GM12878 (cell line): ENCODE results near the gene SLC7A1. TPM values are rescaled to one million over a fixed set of nuclear protein-coding genes. Genes with fewer than 3 reads are reported as not detected.

ENCODE experiments used
- ATAC-seq: fragments of 200-7000 bp; cut with Tn5 transposase; 3 replicates; pipeline ENCODE4 v1.9.1; 2020; ENCODE audit warnings: mild to moderate bottlenecking, moderate library complexity
- BruUV-seq: library from RNA; stranded (reverse); fragments of 400-500 nt; replicated peaks from 2 replicates; lab custom pipeline; 2021; lab: Mats Ljungman, UMichigan
- CTCF ChIA-PET: fragments of 300-600 bp; sonication (Branson Sonifier 250); formaldehyde crosslinking; extraction: SDS; loops from one replicate; lab custom pipeline; 2021; ENCODE audit warnings: inconsistent platforms; lab: Yijun Ruan, JAX
- POLR2A ChIA-PET: fragments of 350-600 bp; formaldehyde crosslinking; extraction: SDS; loops from one replicate; lab custom pipeline; 2021; ENCODE audit warnings: inconsistent platforms; lab: Charles Lee
- RAD21 ChIA-PET: fragments of 300-600 bp; sonication (Branson Sonifier 250); formaldehyde crosslinking; loops from one replicate; lab custom pipeline; 2023; ENCODE audit warnings: antibody characterized with exemption; ENCODE audit not compliant: unreplicated experiment; lab: Charles Lee
- SMC1A ChIA-PET: fragments of 300-600 bp; sonication (Branson Sonifier 250); formaldehyde crosslinking; loops from one replicate; lab custom pipeline; 2023; ENCODE audit not compliant: unreplicated experiment, uncharacterized antibody; lab: Charles Lee
- DNase-seq: peaks from one replicate; pipeline ENCODE4 v3.0.0-alpha.2; 2011; ENCODE audit warnings: low read depth, low spot score
- FAIRE-seq: peaks from 3 replicates; lab custom pipeline; 2011; peaks lifted over from hg19 to GRCh38; lab: Jason Lieb, UNC
- H2AFZ ChIP-seq: 2 replicates; pipeline ENCODE4 v1.6.0; 2011; ENCODE audit warnings: low read depth, low read length, control low read depth; ENCODE audit not compliant: control insufficient read depth
- H3K27ac ChIP-seq: 2 replicates; pipeline ENCODE4 v1.5.1; 2011; ENCODE audit warnings: control low read depth; ENCODE audit not compliant: control insufficient read depth, insufficient read depth
- H3K27me3 ChIP-seq, 2 experiments: replicated peaks in 1 of 2; 2 replicates each; pipeline versions ENCODE4 v1.6.0 to v1.6.1; 2011; ENCODE audit warnings: low read length in 1 of 2; ENCODE audit not compliant: control insufficient read depth in 2 of 2, insufficient read depth in 2 of 2
- H3K36me3 ChIP-seq, 2 experiments: 2 replicates each; pipeline ENCODE4 v1.5.1; 2011; ENCODE audit warnings: low read length in 1 of 2; ENCODE audit not compliant: control insufficient read depth in 2 of 2, insufficient read depth in 2 of 2
- H3K4me1 ChIP-seq: 2 replicates; pipeline ENCODE4 v1.6.1; 2011; ENCODE audit warnings: mild to moderate bottlenecking, low read length, moderate library complexity, mixed read lengths; ENCODE audit not compliant: control insufficient read depth, insufficient read depth
- H3K4me2 ChIP-seq: 2 replicates; pipeline ENCODE4 v1.6.0; 2011; ENCODE audit warnings: control low read depth; ENCODE audit not compliant: control insufficient read depth, insufficient read depth
- H3K4me3 ChIP-seq: fragments of 200-600 bp; sonication (generic); 2 replicates; pipeline ENCODE4 v1.5.1; 2016
- H3K79me2 ChIP-seq: 2 replicates; pipeline ENCODE4 v1.6.0; 2011; ENCODE audit warnings: low read length; ENCODE audit not compliant: control insufficient read depth, insufficient read depth
- H3K9ac ChIP-seq: 2 replicates; pipeline ENCODE4 v1.8.0; 2011; ENCODE audit warnings: low read length, control low read depth, mixed read lengths; ENCODE audit not compliant: control insufficient read depth, insufficient read depth
- H3K9me3 ChIP-seq: replicated peaks from 3 replicates; pipeline ENCODE4 v1.5.1; 2011; ENCODE audit warnings: mild to moderate bottlenecking, low read length; ENCODE audit not compliant: control insufficient read depth, insufficient read depth
- H4K20me1 ChIP-seq: 2 replicates; pipeline ENCODE4 v1.6.0; 2011; ENCODE audit not compliant: control insufficient read depth, insufficient read depth
- BCL3 ChIP-seq: IDR thresholded peaks from 2 replicates; pipeline ENCODE4 v1.6.1; 2011; ENCODE audit warnings: borderline replicate concordance, low read depth, mild to moderate bottlenecking, moderate library complexity, low read length; ENCODE audit not compliant: insufficient read depth, poor library complexity, severe bottlenecking
- CEBPB ChIP-seq, 2 experiments: fragments of 150-350 bp in 1 of 2; IDR thresholded peaks; 2 replicates each; pipeline ENCODE4 v1.6.1; 2012 to 2014; ENCODE audit warnings: low read depth in 2 of 2, low read length in 2 of 2, borderline replicate concordance in 1 of 2, inconsistent platforms in 1 of 2
- GABPA ChIP-seq: IDR thresholded peaks from 2 replicates; pipeline ENCODE4 v1.6.1; 2014; ENCODE audit warnings: antibody characterized with exemption, low read depth, mild to moderate bottlenecking, inconsistent platforms
- HDAC6 ChIP-seq: fragments of 200-600 bp; sonication (generic); IDR thresholded peaks from one replicate; pipeline ENCODE4 v1.8.0; 2017; ENCODE audit warnings: antibody characterized with exemption; ENCODE audit not compliant: unreplicated experiment
- HSF1 ChIP-seq: fragments of 150-350 bp; IDR thresholded peaks from 2 replicates; pipeline ENCODE4 v1.6.1; 2014; ENCODE audit warnings: mild to moderate bottlenecking, low read depth, low read length
- KAT2A ChIP-seq: conservative IDR thresholded peaks from 2 replicates; pipeline ENCODE4 v1.6.1; 2011; ENCODE audit warnings: low read depth, low read length; ENCODE audit not compliant: control insufficient read depth
- KDM1A ChIP-seq: fragments of 200-600 bp; sonication (generic); IDR thresholded peaks from 2 replicates; pipeline ENCODE4 v1.6.1; 2016; ENCODE audit warnings: borderline replicate concordance
- MEF2A ChIP-seq: IDR thresholded peaks from 2 replicates; pipeline ENCODE4 v1.6.1; 2011; ENCODE audit warnings: low read depth, mild to moderate bottlenecking, low read length, moderate library complexity; ENCODE audit not compliant: insufficient read depth
- MTA3 ChIP-seq: IDR thresholded peaks from 2 replicates; pipeline ENCODE4 v1.6.1; 2012; ENCODE audit warnings: low read length, inconsistent platforms, borderline replicate concordance
- NFYA ChIP-seq: IDR thresholded peaks from 2 replicates; pipeline ENCODE4 v1.6.1; 2011; ENCODE audit warnings: low read depth, mild to moderate bottlenecking, low read length, improper control_type of control experiment, borderline replicate concordance
- PBX3 ChIP-seq: IDR thresholded peaks from 2 replicates; pipeline ENCODE4 v1.6.1; 2011; ENCODE audit warnings: mild to moderate bottlenecking, low read depth, low read length, moderate library complexity; ENCODE audit not compliant: insufficient replicate concordance
- SMAD5 ChIP-seq: IDR thresholded peaks from 2 replicates; pipeline ENCODE4 v1.6.1; 2016; ENCODE audit warnings: antibody characterized with exemption, low read depth
- SPI1 ChIP-seq: IDR thresholded peaks from 2 replicates; pipeline ENCODE4 v1.6.1; 2011; ENCODE audit warnings: low read depth, mild to moderate bottlenecking, low read length, moderate library complexity, borderline replicate concordance; ENCODE audit not compliant: insufficient read depth
- SREBF1 ChIP-seq: IDR thresholded peaks from 2 replicates; pipeline ENCODE4 v1.6.1; 2012; ENCODE audit warnings: mild to moderate bottlenecking, low read length
- SUPT20H ChIP-seq: IDR thresholded peaks from 2 replicates; pipeline ENCODE4 v1.6.1; 2011; ENCODE audit warnings: low read depth, mild to moderate bottlenecking, low read length, moderate library complexity, borderline replicate concordance; ENCODE audit not compliant: control insufficient read depth
- TCF3 ChIP-seq: IDR thresholded peaks from 2 replicates; pipeline ENCODE4 v1.6.1; 2012; ENCODE audit warnings: low read depth, mild to moderate bottlenecking, low read length, borderline replicate concordance; ENCODE audit not compliant: insufficient read depth
- YBX1 ChIP-seq: fragments of 450-650 bp; IDR thresholded peaks from 2 replicates; pipeline ENCODE4 v1.6.1; 2016; ENCODE audit warnings: antibody characterized with exemption
- ZNF24 ChIP-seq: fragments of 450-650 bp; IDR thresholded peaks from 2 replicates; pipeline ENCODE4 v1.6.1; 2017; ENCODE audit warnings: antibody characterized with exemption, mild to moderate bottlenecking
- ZSCAN29 ChIP-seq: fragments of 450-650 bp; IDR thresholded peaks from 2 replicates; pipeline ENCODE4 v1.6.1; 2017; ENCODE audit warnings: mild to moderate bottlenecking, moderate library complexity
- WGBS: methylation state at CpG from one replicate; pipeline ENCODE4 v1.1.6; 2016; ENCODE audit warnings: low lambda C conversion rate; ENCODE audit not compliant: insufficient replicate concordance, insufficient coverage; ENCODE audit errors: missing lambda C conversion rate; 5-methylcytosine and 5-hydroxymethylcytosine counted together
- in situ Hi-C: fragments of 300-500 bp; cut with MboI; formaldehyde crosslinking; loops from 9 replicates; pipeline ENCODE4 v1.14.3; 2018; ENCODE audit warnings: mixed read lengths
- intact Hi-C: fragments of 100-400 bp; cut with micrococcal nuclease; formaldehyde crosslinking; loops from one replicate; pipeline ENCODE4 v1.14.2; 2022; ENCODE audit not compliant: unreplicated experiment
- polyA plus RNA-seq, 11 experiments: library from polyadenylated mRNA; depleted of rRNA in 4 of 11; unstranded in 6 of 11; stranded (reverse) in 5 of 11; fragments of >200 nt; fragmentation: Nextera tagmentation in 4 of 11; fragmentation: Illumina TruSeq in 1 of 11; extraction: Ambion mirVana in 4 of 11; extraction: Trizol in 1 of 11; gene quantifications; 1 replicate in 1 of 11; 2 replicates in 10 of 11; pipeline versions ENCODE4 v1.2.1 to v1.2.3, GENCODE V29; 2011 to 2016; ENCODE audit warnings: inconsistent platforms in 2 of 11, missing spikeins in 2 of 11, low read depth in 1 of 11
- total RNA-seq, 4 experiments: library from RNA; depleted of rRNA in 3 of 4; stranded (reverse); fragments of >200 nt in 3 of 4; fragmentation: Illumina TruSeq in 1 of 4; extraction: Trizol in 1 of 4; gene quantifications; 2 replicates each; pipeline versions ENCODE4 v1.2.1 to v1.2.3, GENCODE V29; 2013 to 2021

The SLC7A1 gene
- total and polyA plus RNA-seq, 10 of the 15 experiments (the other 5 are each of a cell fraction or from before 2014, with no cell fraction given) = 6.4 to 91.7 (median 23.4) TPM

DNA sequence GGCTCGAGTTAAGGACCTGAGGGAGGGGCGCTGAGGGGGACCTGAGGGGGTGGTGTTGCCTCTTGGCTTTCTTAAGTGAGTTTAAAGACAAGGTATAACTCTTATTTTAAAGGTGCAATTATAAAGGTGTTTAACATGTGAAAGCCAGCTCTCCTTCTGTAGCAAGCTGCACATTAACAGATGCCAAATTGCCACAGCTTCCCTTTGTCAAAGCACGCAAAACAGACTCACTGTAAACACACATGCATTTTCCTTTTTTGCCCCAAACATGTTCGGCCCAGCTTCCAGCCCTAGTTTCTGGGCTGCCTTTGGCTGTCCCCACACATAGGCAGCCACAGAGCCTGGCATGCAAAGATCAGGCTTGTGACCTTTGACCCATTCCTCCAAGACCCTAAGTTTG lies 111.9 kb downstream of the SLC7A1 start:
- Histone ChIP-seq H3K4me2 (no peak overlapping the region), H3K27ac (no peak overlapping the region), H4K20me1 (no peaks in the 10 kb centered on the region), H3K27me3 (no peaks in the 10 kb centered on the region; a peak in 1 of 4 replicates), H3K79me2 (no peaks in the 10 kb centered on the region), H2AFZ (no peak overlapping the region), H3K36me3 (no peaks in the 10 kb centered on the region), H3K9me3 (no peaks in the 10 kb centered on the region), H3K4me3 (no peak overlapping the region), H3K9ac (no peak overlapping the region), H3K4me1 (no peaks in the 10 kb centered on the region)
- ChIA-PET RAD21 (no interaction called here), CTCF (interaction anchor here (2.3 kb wide), 1 partner anchor 12 kb away, joined by 8 read pairs; no protein-coding TSS in a partner anchor), POLR2A (no interaction called here), SMC1A (interaction anchor here (1.1 kb wide), 1 partner anchor 10 kb away, joined by 3 read pairs; no protein-coding TSS in a partner anchor)
- intact Hi-C loops (no loop called here), in situ Hi-C loops (no loop called here)
- TF ChIP-seq SPI1 (no peak), SUPT20H (no peak), YBX1 (no peak), SMAD5 (no peak), BCL3 (no peak), PBX3 (no peak), GABPA (no peak), TCF3 (no peak), HSF1 (no peak), HDAC6 (no peak), KDM1A (no peak), NFYA (no peak), ZNF24 (no peak), ZSCAN29 (no peak), MEF2A (no peak), CEBPB (IDR thresholded peaks at IDR 0.05; ENCODE audit: borderline replicate concordance in 1 of 2, low read depth in 2 of 2, low read length in 2 of 2) (no peak), MTA3 (no peak), KAT2A (no peak), SREBF1 (no peak)
- no peak for ATAC-seq
- WGBS = 45% methylated on average over 4 of the region's 4 CpGs
- BruUV-seq = no TSS peak
- no peak for DNase-seq
- no peak for FAIRE-seq
